ENCODE measurements around the gene ALDH4A1. TPM values are rescaled to one million over a fixed set of nuclear protein-coding genes. Genes with fewer than 3 reads are reported as not detected.

ALDH4A1 gene
- total and polyA plus RNA-seq, 4 donors = 162 to 424 (median 244) TPM

DNA sequence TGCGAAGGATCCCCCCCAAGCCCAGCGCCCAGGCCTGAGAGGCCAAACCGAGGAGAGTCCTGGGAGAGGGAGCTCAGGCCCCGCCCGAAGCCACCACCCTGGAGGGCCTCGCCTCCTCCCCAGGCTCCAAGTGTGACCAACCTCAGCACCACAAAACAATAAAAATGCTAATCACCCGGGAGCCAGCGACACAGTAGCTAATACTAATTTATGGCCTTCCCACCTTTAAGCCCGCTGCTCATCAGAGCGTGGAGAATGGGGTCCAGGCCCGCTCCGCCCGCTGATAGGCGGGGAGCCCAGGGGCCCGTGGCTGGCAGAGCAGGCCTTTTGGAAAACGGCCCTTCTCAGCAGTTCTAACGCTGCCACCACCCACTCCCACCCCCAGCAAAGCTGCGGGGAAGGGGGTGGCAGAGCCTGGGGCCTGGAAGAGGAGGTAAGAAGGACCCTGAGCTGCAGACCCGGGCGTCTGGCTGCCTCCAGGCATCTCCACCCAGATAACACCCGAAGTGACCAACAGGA lies 22.5 kb downstream of the ALDH4A1 start:
- Histone ChIP-seq H3K4me3 (ENCODE audit: low read depth in 1 of 3, low read length in 3 of 3) (no peak overlapping the region), H3K4me1 (ENCODE audit: control insufficient read depth in 4 of 4, insufficient read depth in 4 of 4, low read length in 3 of 4) (peaks cover 0 to 4% (median 0%) of the 10 kb centered on the region in 4 donors), H3K9me3 (ENCODE audit: control insufficient read depth in 4 of 4, low read length in 3 of 4) (no peaks in the 10 kb centered on the region), H3K36me3 (ENCODE audit: control insufficient read depth in 4 of 4, insufficient read depth in 3 of 4, low read depth in 1 of 4, low read length in 3 of 4) (peaks cover 25 to 79% (median 39%) of the 10 kb centered on the region in 4 donors), H3K27me3 (ENCODE audit: control insufficient read depth in 4 of 4, insufficient read depth in 4 of 4, low read length in 3 of 4) (no peaks in the 10 kb centered on the region), H3K9ac (ENCODE audit: low read depth in 1 of 2, low read length in 2 of 2) (no peak overlapping the region), H3K27ac (ENCODE audit: low read depth in 1 of 2, low read length in 2 of 2) (no peak overlapping the region)
- 87% methylated on average over 21 of the region's 21 CpGs for WGBS
- TF ChIP-seq NR2F2 (IDR thresholded peaks at IDR 0.05) (no peak), TAF1 (conservative IDR thresholded peaks at IDR 0.05) (no peak)
- no peak for DNase-seq (ENCODE audit: low spot score)

- WGBS = 89% methylated on average over 12 of the region's 12 CpGs
- Histone ChIP-seq H3K4me1 (ENCODE audit: control insufficient read depth in 4 of 4, insufficient read depth in 4 of 4, low read length in 3 of 4) (peaks cover 0 to 4% (median 0%) of the 10 kb centered on the region in 4 donors), H3K27me3 (ENCODE audit: control insufficient read depth in 4 of 4, insufficient read depth in 4 of 4, low read length in 3 of 4) (no peaks in the 10 kb centered on the region), H3K9me3 (ENCODE audit: control insufficient read depth in 4 of 4, low read length in 3 of 4) (no peaks in the 10 kb centered on the region), H3K27ac (ENCODE audit: low read depth in 1 of 2, low read length in 2 of 2) (no peak overlapping the region), H3K9ac (ENCODE audit: low read depth in 1 of 2, low read length in 2 of 2) (no peak overlapping the region), H3K36me3 (ENCODE audit: control insufficient read depth in 4 of 4, insufficient read depth in 3 of 4, low read depth in 1 of 4, low read length in 3 of 4) (peaks cover 25 to 76% (median 39%) of the 10 kb centered on the region in 4 donors), H3K4me3 (ENCODE audit: low read depth in 1 of 3, low read length in 3 of 3) (no peak overlapping the region)
- no peak for DNase-seq (ENCODE audit: low spot score)
- no peak for TF ChIP-seq FOXA2 (IDR thresholded peaks at IDR 0.05)
- TF ChIP-seq RXRA (IDR thresholded peaks at IDR 0.05) = no peak
- TF ChIP-seq GABPA (IDR thresholded peaks at IDR 0.05 in 1 of 2, conservative IDR thresholded peaks at IDR 0.05 in 1 of 2) = no peak
- no peak for TF ChIP-seq MAX (IDR thresholded peaks at IDR 0.05)
- TF ChIP-seq, protein P1, sequence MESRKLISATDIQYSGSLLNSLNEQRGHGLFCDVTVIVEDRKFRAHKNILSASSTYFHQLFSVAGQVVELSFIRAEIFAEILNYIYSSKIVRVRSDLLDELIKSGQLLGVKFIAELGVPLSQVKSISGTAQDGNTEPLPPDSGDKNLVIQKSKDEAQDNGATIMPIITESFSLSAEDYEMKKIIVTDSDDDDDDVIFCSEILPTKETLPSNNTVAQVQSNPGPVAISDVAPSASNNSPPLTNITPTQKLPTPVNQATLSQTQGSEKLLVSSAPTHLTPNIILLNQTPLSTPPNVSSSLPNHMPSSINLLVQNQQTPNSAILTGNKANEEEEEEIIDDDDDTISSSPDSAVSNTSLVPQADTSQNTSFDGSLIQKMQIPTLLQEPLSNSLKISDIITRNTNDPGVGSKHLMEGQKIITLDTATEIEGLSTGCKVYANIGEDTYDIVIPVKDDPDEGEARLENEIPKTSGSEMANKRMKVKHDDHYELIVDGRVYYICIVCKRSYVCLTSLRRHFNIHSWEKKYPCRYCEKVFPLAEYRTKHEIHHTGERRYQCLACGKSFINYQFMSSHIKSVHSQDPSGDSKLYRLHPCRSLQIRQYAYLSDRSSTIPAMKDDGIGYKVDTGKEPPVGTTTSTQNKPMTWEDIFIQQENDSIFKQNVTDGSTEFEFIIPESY (IDR thresholded peaks at IDR 0.05) = no peak
- no peak for TF ChIP-seq YY1 (IDR thresholded peaks at IDR 0.05)
- no peak for TF ChIP-seq HNF4A (conservative IDR thresholded peaks at IDR 0.05)
- TF ChIP-seq NR2F2 (IDR thresholded peaks at IDR 0.05) = no peak
- no peak for TF ChIP-seq RAD21 (IDR thresholded peaks at IDR 0.05)
- no peak for TF ChIP-seq JUND (IDR thresholded peaks at IDR 0.05)
These were observed 23.1 kb downstream of the ALDH4A1 start for GRCh38 chr1:18879215-18879790.

- WGBS = 84% methylated on average over 12 of the region's 12 CpGs
- no peaks in the 10 kb centered on the region for H3K9me3 ChIP-seq (ENCODE audit: control insufficient read depth in 4 of 4, low read length in 3 of 4)
- no peak overlapping the region for H3K4me3 ChIP-seq (ENCODE audit: low read depth in 1 of 3, low read length in 3 of 3)
- H3K36me3 ChIP-seq (ENCODE audit: control insufficient read depth in 4 of 4, insufficient read depth in 3 of 4, low read depth in 1 of 4, low read length in 3 of 4) = peaks cover 25 to 79% (median 43%) of the 10 kb centered on the region in 4 donors
- H3K9ac ChIP-seq (ENCODE audit: low read depth in 1 of 2, low read length in 2 of 2) = no peak overlapping the region
- DNase-seq (ENCODE audit: low spot score) = no peak
- H3K27me3 ChIP-seq (ENCODE audit: control insufficient read depth in 4 of 4, insufficient read depth in 4 of 4, low read length in 3 of 4) = no peaks in the 10 kb centered on the region
- no peak overlapping the region for H3K27ac ChIP-seq (ENCODE audit: low read depth in 1 of 2, low read length in 2 of 2)
- peaks cover 0 to 4% (median 2%) of the 10 kb centered on the region in 4 donors for H3K4me1 ChIP-seq (ENCODE audit: control insufficient read depth in 4 of 4, insufficient read depth in 4 of 4, low read length in 3 of 4)
- no peak for TF ChIP-seq FOXA2 (IDR thresholded peaks at IDR 0.05)
- TF ChIP-seq TAF1 (conservative IDR thresholded peaks at IDR 0.05) = no peak
- no peak for TF ChIP-seq NR2F2 (IDR thresholded peaks at IDR 0.05)
- no peak for TF ChIP-seq EGR1 (IDR thresholded peaks at IDR 0.05; ENCODE audit: low read depth in 2 of 2)
- TF ChIP-seq HNF4G (IDR thresholded peaks at IDR 0.05) = no peak
- no peak for TF ChIP-seq GABPA (IDR thresholded peaks at IDR 0.05 in 1 of 2, conservative IDR thresholded peaks at IDR 0.05 in 1 of 2)
- TF ChIP-seq JUND (IDR thresholded peaks at IDR 0.05) = no peak
- no peak for TF ChIP-seq SP1 (IDR thresholded peaks at IDR 0.05)
- TF ChIP-seq HNF4A (conservative IDR thresholded peaks at IDR 0.05) = no peak
- TF ChIP-seq RAD21 (IDR thresholded peaks at IDR 0.05) = no peak
- no peak for TF ChIP-seq FOXA1 (IDR thresholded peaks at IDR 0.05)
- no peak for TF ChIP-seq ATF3 (IDR thresholded peaks at IDR 0.05)
- TF ChIP-seq, protein P2, sequence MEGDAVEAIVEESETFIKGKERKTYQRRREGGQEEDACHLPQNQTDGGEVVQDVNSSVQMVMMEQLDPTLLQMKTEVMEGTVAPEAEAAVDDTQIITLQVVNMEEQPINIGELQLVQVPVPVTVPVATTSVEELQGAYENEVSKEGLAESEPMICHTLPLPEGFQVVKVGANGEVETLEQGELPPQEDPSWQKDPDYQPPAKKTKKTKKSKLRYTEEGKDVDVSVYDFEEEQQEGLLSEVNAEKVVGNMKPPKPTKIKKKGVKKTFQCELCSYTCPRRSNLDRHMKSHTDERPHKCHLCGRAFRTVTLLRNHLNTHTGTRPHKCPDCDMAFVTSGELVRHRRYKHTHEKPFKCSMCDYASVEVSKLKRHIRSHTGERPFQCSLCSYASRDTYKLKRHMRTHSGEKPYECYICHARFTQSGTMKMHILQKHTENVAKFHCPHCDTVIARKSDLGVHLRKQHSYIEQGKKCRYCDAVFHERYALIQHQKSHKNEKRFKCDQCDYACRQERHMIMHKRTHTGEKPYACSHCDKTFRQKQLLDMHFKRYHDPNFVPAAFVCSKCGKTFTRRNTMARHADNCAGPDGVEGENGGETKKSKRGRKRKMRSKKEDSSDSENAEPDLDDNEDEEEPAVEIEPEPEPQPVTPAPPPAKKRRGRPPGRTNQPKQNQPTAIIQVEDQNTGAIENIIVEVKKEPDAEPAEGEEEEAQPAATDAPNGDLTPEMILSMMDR (IDR thresholded peaks at IDR 0.05; ENCODE audit: low read depth, low read length, missing input control) = no peak
- TF ChIP-seq YY1 (IDR thresholded peaks at IDR 0.05) = no peak
- TF ChIP-seq MAX (IDR thresholded peaks at IDR 0.05) = no peak
- TF ChIP-seq, protein P3, sequence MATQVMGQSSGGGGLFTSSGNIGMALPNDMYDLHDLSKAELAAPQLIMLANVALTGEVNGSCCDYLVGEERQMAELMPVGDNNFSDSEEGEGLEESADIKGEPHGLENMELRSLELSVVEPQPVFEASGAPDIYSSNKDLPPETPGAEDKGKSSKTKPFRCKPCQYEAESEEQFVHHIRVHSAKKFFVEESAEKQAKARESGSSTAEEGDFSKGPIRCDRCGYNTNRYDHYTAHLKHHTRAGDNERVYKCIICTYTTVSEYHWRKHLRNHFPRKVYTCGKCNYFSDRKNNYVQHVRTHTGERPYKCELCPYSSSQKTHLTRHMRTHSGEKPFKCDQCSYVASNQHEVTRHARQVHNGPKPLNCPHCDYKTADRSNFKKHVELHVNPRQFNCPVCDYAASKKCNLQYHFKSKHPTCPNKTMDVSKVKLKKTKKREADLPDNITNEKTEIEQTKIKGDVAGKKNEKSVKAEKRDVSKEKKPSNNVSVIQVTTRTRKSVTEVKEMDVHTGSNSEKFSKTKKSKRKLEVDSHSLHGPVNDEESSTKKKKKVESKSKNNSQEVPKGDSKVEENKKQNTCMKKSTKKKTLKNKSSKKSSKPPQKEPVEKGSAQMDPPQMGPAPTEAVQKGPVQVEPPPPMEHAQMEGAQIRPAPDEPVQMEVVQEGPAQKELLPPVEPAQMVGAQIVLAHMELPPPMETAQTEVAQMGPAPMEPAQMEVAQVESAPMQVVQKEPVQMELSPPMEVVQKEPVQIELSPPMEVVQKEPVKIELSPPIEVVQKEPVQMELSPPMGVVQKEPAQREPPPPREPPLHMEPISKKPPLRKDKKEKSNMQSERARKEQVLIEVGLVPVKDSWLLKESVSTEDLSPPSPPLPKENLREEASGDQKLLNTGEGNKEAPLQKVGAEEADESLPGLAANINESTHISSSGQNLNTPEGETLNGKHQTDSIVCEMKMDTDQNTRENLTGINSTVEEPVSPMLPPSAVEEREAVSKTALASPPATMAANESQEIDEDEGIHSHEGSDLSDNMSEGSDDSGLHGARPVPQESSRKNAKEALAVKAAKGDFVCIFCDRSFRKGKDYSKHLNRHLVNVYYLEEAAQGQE (IDR thresholded peaks at IDR 0.05) = no peak
- TF ChIP-seq RXRA (IDR thresholded peaks at IDR 0.05) = no peak
These were observed 23.7 kb downstream of the ALDH4A1 start for GRCh38 chr1:18878538-18879214.

Measured in liver (tissue), 9 donors.